MCF 10A (cell line): ENCODE measurements around the gene ACRV1. TPM values are rescaled to one million over a fixed set of nuclear protein-coding genes. Genes with fewer than 3 reads are reported as not detected.
"Not testable (repeated sequence)": the region's sequence is repeated elsewhere in the genome, so short reads cannot be mapped to it uniquely, and the experiment has no call there.

Source experiments
- Bru-seq: library from RNA; stranded (reverse); fragments of 400-500 nt; gene quantifications from one replicate; lab custom pipeline; 2021; lab: Mats Ljungman, UMichigan
- BruChase-seq, 2 experiments: library from RNA; stranded (reverse); fragments of 400-500 nt; gene quantifications; one replicate each; lab custom pipeline; 2021; lab: Mats Ljungman, UMichigan
- BruUV-seq: library from RNA; stranded (reverse); fragments of 400-500 nt; replicated peaks from 2 replicates; lab custom pipeline; 2021; lab: Mats Ljungman, UMichigan
- CTCF ChIA-PET: fragments of 300-600 bp; sonication (Branson Sonifier 250); formaldehyde crosslinking; extraction: SDS; loops from one replicate; lab custom pipeline; 2021; ENCODE audit warnings: antibody characterized with exemption, inconsistent platforms; lab: Yijun Ruan, JAX
- POLR2A ChIA-PET: fragments of 300-600, 350-650 bp; sonication (Branson Sonifier 250); formaldehyde crosslinking; extraction: SDS; loops from one replicate; lab custom pipeline; 2020; ENCODE audit warnings: antibody characterized with exemption, inconsistent platforms; lab: Yijun Ruan, JAX
- DNase-seq: peaks from one replicate; pipeline ENCODE4 v3.0.0-alpha.2; 2018; ENCODE audit not compliant: unreplicated experiment
- H3K27ac Mint-ChIP-seq: one replicate; pipeline ENCODE4 v1.8.0; 2022; ENCODE audit warnings: mild to moderate bottlenecking, low read depth, mixed read lengths; ENCODE audit not compliant: unreplicated experiment
- H3K27me3 Mint-ChIP-seq: one replicate; pipeline ENCODE4 v1.8.0; 2022; ENCODE audit warnings: mixed read lengths; ENCODE audit not compliant: insufficient read depth, unreplicated experiment
- H3K36me3 Mint-ChIP-seq: one replicate; pipeline ENCODE4 v1.8.0; 2022; ENCODE audit warnings: mild to moderate bottlenecking, moderate library complexity, mixed read lengths; ENCODE audit not compliant: insufficient read depth, unreplicated experiment
- H3K4me1 Mint-ChIP-seq: one replicate; pipeline ENCODE4 v1.8.0; 2022; ENCODE audit warnings: mixed read lengths; ENCODE audit not compliant: insufficient read depth, unreplicated experiment
- H3K4me3 Mint-ChIP-seq: one replicate; pipeline ENCODE4 v1.8.0; 2022; ENCODE audit warnings: mild to moderate bottlenecking, moderate library complexity, mixed read lengths; ENCODE audit not compliant: unreplicated experiment
- H3K9me3 Mint-ChIP-seq: one replicate; pipeline ENCODE4 v1.8.0; 2022; ENCODE audit warnings: mixed read lengths; ENCODE audit not compliant: unreplicated experiment
- CTCF ChIP-seq: fragments of 200-600 bp; IDR thresholded peaks from one replicate; pipeline ENCODE4 v1.8.0; 2022; ENCODE audit warnings: antibody characterized with exemption, mild to moderate bottlenecking; ENCODE audit not compliant: unreplicated experiment
- intact Hi-C: fragments of 100-400 bp; cut with micrococcal nuclease; formaldehyde crosslinking; loops from 2 replicates; pipeline ENCODE4 v1.14.1; 2022
- long read RNA-seq: library from polyadenylated mRNA; stranded (forward); transcript quantifications from one replicate; pipeline ENCODE4 v2.0.0, GENCODE V29; 2022
- total RNA-seq: library from RNA; stranded (reverse); gene quantifications from 2 replicates; pipeline ENCODE4 v1.2.3, GENCODE V29; 2022

ACRV1 gene
- not detected in 2 replicates for total RNA-seq
- Bru-seq, nascent RNA: percentile 9 among the genes with signal in this experiment
- percentile 8 among the genes with signal in this experiment for BruChase-seq, experiment 1, labeled RNA remaining after a 6-hour chase
- BruChase-seq, experiment 2, labeled RNA remaining after a 2-hour chase: percentile 18 among the genes with signal in this experiment
- long read RNA-seq: 0 reads

- H3K36me3 Mint-ChIP-seq: peaks cover 11% of the 10 kb centered on the region
- intact Hi-C loops: no loop called here
- DNase-seq: no peak
- BruUV-seq: no TSS peak
- H3K4me3 Mint-ChIP-seq: no peak within 1 kb of the TSS
- ChIA-PET POLR2A (no interaction called here), CTCF (interaction anchor here (0.7 to 1.6 kb wide), 3 partner anchors 10 to 141 kb away, joined by 3 to 8 read pairs (median 4); no protein-coding TSS in a partner anchor)
- no peaks in the 10 kb centered on the region for H3K9me3 Mint-ChIP-seq
- TF ChIP-seq CTCF: no peak
- no peaks in the 10 kb centered on the region for H3K27me3 Mint-ChIP-seq
- no peaks in the 10 kb centered on the region for H3K4me1 Mint-ChIP-seq
- H3K27ac Mint-ChIP-seq: no peak within 1 kb of the TSS
Measured at GRCh38 chr11:125680747-125681146, at the start of gene ACRV1. TSS of gene ACRV1 (minus strand) at chr11:125680847. CDS start at chr11:125680780, 67 bp downstream.

- TF ChIP-seq CTCF: no peak
- Mint-ChIP-seq H3K27ac (no peak overlapping the region), H3K36me3 (no peaks in the 10 kb centered on the region), H3K4me1 (no peaks in the 10 kb centered on the region), H3K4me3 (no peak overlapping the region), H3K27me3 (peaks cover 22% of the 10 kb centered on the region), H3K9me3 (no peaks in the 10 kb centered on the region)
- ChIA-PET POLR2A (no interaction called here), CTCF (no interaction called here)
- no peak for DNase-seq
- intact Hi-C loops: no loop called here
- BruUV-seq: no TSS peak
Measured at GRCh38 chr11:125728969-125729368, 48.3 kb upstream of the ACRV1 start.

- peak; percentile 27 for TF ChIP-seq CTCF
- Mint-ChIP-seq H3K27ac (no peak overlapping the region), H3K4me1 (no peaks in the 10 kb centered on the region), H3K4me3 (no peak overlapping the region), H3K36me3 (no peaks in the 10 kb centered on the region), H3K9me3 (no peaks in the 10 kb centered on the region), H3K27me3 (peaks cover 34% of the 10 kb centered on the region)
- intact Hi-C loops: loop anchor here (1.0 kb wide), 1 partner anchor 150 kb away; no protein-coding TSS in a partner anchor
- POLR2A ChIA-PET: no interaction called here
- DNase-seq: peak; percentile 23
- no TSS peak for BruUV-seq
- CTCF ChIA-PET: interaction anchor here (0.6 to 1.4 kb wide), 5 partner anchors 11 to 312 kb away, joined by 3 read pairs; no protein-coding TSS in a partner anchor
Measured at GRCh38 chr11:125724125-125724524, 43.5 kb upstream of the ACRV1 start.

- H3K27me3 Mint-ChIP-seq: peaks cover 18% of the 10 kb centered on the region
Measured at GRCh38 chr11:125720781-125721180, 40.1 kb upstream of the ACRV1 start.

GRCh38 chr11:125704686-125705085 lies 24.0 kb upstream of the ACRV1 start:
- H3K36me3 Mint-ChIP-seq, intact Hi-C loops, BruUV-seq, H3K27ac Mint-ChIP-seq, H3K4me3 Mint-ChIP-seq, CTCF ChIA-PET, DNase-seq, H3K9me3 Mint-ChIP-seq, H3K4me1 Mint-ChIP-seq: not testable (repeated sequence)
- POLR2A ChIA-PET: interaction anchor here (0.7 kb wide), 1 partner anchor 9 kb away, joined by 3 read pairs; no protein-coding TSS in a partner anchor
- H3K27me3 Mint-ChIP-seq: peaks cover 29% of the 10 kb centered on the region

More at GRCh38 chr11:125720781-125721180, 40.1 kb upstream of the ACRV1 start:
- CTCF ChIA-PET: no interaction called here
- peak; percentile 39 for DNase-seq
- Mint-ChIP-seq H3K27ac (no peak overlapping the region), H3K36me3 (no peaks in the 10 kb centered on the region), H3K4me3 (no peak overlapping the region), H3K4me1 (no peaks in the 10 kb centered on the region), H3K9me3 (no peaks in the 10 kb centered on the region)
- POLR2A ChIA-PET: no interaction called here
- no peak for TF ChIP-seq CTCF
- intact Hi-C loops: no loop called here
- BruUV-seq: no TSS peak
